Left ventricle myocardium inferior (tissue), 1 donor: ENCODE data around the gene NRAS. TPM values are rescaled to one million over a fixed set of nuclear protein-coding genes. Genes with fewer than 3 reads are reported as not detected.

Source experiments
- DNase-seq: peaks from one replicate; pipeline ENCODE4 v3.0.0-alpha.2; 2020
- H3K27ac ChIP-seq: fragments of 200-600 bp; replicated peaks from 2 replicates; pipeline ENCODE4 v1.8.0; 2021
- H3K27me3 ChIP-seq: fragments of 200-600 bp; 2 replicates; pipeline ENCODE4 v1.8.0; 2021; ENCODE audit warnings: low read depth
- H3K36me3 ChIP-seq: fragments of 200-600 bp; 2 replicates; pipeline ENCODE4 v1.8.0; 2021
- H3K4me1 ChIP-seq: fragments of 200-600 bp; 2 replicates; pipeline ENCODE4 v1.8.0; 2021
- H3K4me3 ChIP-seq: fragments of 200-600 bp; 2 replicates; pipeline ENCODE4 v1.8.0; 2021; ENCODE audit warnings: mild to moderate bottlenecking, moderate library complexity
- H3K9me3 ChIP-seq: fragments of 200-600 bp; replicated peaks from 2 replicates; pipeline ENCODE4 v1.8.0; 2021
- intact Hi-C: fragments of 100-400 bp; cut with micrococcal nuclease; formaldehyde crosslinking; loops from one replicate; pipeline ENCODE4 v1.11.0; 2022
- total RNA-seq: library from RNA; stranded (reverse); fragmentation: NEBNext Ultra II Directional; extraction: Animal tissue kit (Norgen Biotek cat#: 25700); gene quantifications from one replicate; pipeline ENCODE4 v1.2.1, GENCODE V29; 2021
- TF ChIP-seq, protein P1 (sequence below): fragments of 200-600 bp; IDR thresholded peaks from 2 replicates; pipeline ENCODE4 v1.8.0; 2021; ENCODE audit warnings: antibody characterized with exemption, mild to moderate bottlenecking, borderline replicate concordance
- donor health status: DM: no; HTN: yes; CAD: no; lungs with severe emphysema.

NRAS gene
- total RNA-seq, 1 donor from 2014 or later, result 7.6 TPM

DNA sequence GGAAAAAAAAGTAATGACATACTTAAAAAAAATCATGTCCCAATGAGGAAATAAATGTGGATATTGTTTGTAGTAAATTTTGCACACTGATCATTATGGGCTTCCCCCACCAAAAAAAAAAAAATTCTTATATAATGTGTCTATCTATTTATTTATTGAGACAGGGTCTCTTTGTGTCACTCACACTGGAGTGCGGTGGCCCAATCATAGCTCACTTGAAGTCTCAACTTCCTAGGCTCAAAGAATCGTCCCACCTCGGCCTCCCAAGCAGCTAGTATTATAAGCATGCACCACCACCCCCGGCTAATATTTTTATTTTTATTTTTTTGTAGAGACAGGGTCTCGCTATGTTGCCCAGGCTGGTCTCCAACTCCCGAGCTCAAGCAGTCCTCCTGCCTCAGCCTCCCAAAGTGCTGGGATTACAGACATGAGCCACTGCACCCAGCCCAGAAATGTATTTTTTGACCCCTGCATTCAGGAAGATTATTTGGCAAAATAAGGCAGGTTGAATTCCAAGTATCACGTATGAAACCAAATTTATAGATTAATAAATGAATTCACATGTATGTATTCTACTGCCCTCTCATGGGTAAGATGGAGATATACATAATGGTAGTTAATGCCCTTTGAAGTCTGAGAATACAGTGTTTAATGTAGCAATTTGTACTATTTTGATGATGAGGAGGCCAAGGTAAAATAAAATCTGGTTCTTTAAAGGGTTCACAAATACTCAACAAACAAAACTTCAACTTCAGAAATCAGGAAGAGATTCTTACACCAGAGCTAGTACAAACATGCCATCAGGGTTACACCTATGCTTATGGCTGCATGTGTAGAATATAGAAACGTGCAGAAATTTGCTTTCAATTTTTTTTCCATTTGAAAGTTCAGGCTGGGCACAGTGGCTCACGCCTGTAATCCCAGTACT is 45.3 kb downstream of the NRAS start:
- peak overlapping the region; percentile 83 for H3K27ac ChIP-seq
- H3K9me3 ChIP-seq, result no peaks in the 10 kb centered on the region
- peaks cover under 1% of the 10 kb centered on the region for H3K27me3 ChIP-seq
- peak overlapping the region; percentile 83 for H3K4me3 ChIP-seq
- DNase-seq, result no peak
- intact Hi-C loops, result no loop called here
- peaks cover 15% of the 10 kb centered on the region for H3K4me1 ChIP-seq
- H3K36me3 ChIP-seq, result no peaks in the 10 kb centered on the region
- TF ChIP-seq, protein P1, sequence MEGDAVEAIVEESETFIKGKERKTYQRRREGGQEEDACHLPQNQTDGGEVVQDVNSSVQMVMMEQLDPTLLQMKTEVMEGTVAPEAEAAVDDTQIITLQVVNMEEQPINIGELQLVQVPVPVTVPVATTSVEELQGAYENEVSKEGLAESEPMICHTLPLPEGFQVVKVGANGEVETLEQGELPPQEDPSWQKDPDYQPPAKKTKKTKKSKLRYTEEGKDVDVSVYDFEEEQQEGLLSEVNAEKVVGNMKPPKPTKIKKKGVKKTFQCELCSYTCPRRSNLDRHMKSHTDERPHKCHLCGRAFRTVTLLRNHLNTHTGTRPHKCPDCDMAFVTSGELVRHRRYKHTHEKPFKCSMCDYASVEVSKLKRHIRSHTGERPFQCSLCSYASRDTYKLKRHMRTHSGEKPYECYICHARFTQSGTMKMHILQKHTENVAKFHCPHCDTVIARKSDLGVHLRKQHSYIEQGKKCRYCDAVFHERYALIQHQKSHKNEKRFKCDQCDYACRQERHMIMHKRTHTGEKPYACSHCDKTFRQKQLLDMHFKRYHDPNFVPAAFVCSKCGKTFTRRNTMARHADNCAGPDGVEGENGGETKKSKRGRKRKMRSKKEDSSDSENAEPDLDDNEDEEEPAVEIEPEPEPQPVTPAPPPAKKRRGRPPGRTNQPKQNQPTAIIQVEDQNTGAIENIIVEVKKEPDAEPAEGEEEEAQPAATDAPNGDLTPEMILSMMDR, result peak; percentile 50

GRCh38 chr1:114670083-114671010 is 46.2 kb downstream of the NRAS start:
- DNase-seq, result peak; percentile 96
- Histone ChIP-seq H3K4me1 (peaks cover 15% of the 10 kb centered on the region), H3K4me3 (peak overlapping the region; percentile 83), H3K27me3 (no peaks in the 10 kb centered on the region), H3K27ac (peak overlapping the region; percentile 83), H3K36me3 (no peaks in the 10 kb centered on the region), H3K9me3 (no peaks in the 10 kb centered on the region)
- TF ChIP-seq, protein P1, result peak; percentile 52
- intact Hi-C loops, result no loop called here

- peak within 1 kb of the TSS; percentile 83 for H3K4me3 ChIP-seq
Measured at GRCh38 chr1:114669562-114670082, 46.9 kb downstream of the NRAS start, which contains the start of gene DENND2C. DENND2C (minus strand) TSS chr1:114670049; CDS start chr1:114625984, 44,065 bp downstream.

GRCh38 chr1:114668784-114669561 is 47.6 kb downstream of the NRAS start:
- peaks cover 15% of the 10 kb centered on the region for H3K4me1 ChIP-seq
- intact Hi-C loops, result no loop called here
- peak overlapping the region; percentile 83 for H3K4me3 ChIP-seq
- TF ChIP-seq, protein P1, result no peak
- no peak for DNase-seq
- peak overlapping the region; percentile 83 for H3K27ac ChIP-seq
- H3K27me3 ChIP-seq, result no peaks in the 10 kb centered on the region
- H3K36me3 ChIP-seq, result no peaks in the 10 kb centered on the region
- no peaks in the 10 kb centered on the region for H3K9me3 ChIP-seq

More at GRCh38 chr1:114669562-114670082, 46.9 kb downstream of the NRAS start, which contains the start of gene DENND2C:
- intact Hi-C loops, result no loop called here
- H3K4me1 ChIP-seq, result peaks cover 15% of the 10 kb centered on the region
- H3K27ac ChIP-seq, result peak within 1 kb of the TSS; percentile 83
- H3K36me3 ChIP-seq, result no peaks in the 10 kb centered on the region
- TF ChIP-seq, protein P1, result no peak
- DNase-seq, result no peak
- no peaks in the 10 kb centered on the region for H3K27me3 ChIP-seq
- H3K9me3 ChIP-seq, result no peaks in the 10 kb centered on the region
